ENCODE measurements around the gene MAN1C1.

- no peak for TF ChIP-seq CBX3 (IDR thresholded peaks at IDR 0.05; ENCODE audit: low read depth)
- TF ChIP-seq ZNF274 (IDR thresholded peaks at IDR 0.05; ENCODE audit: low read depth, low read length), result no peak
- TF ChIP-seq CTCF (IDR thresholded peaks at IDR 0.05 in 2 of 3, conservative IDR thresholded peaks at IDR 0.05 in 1 of 3; ENCODE audit: borderline replicate concordance in 1 of 3, insufficient read depth in 1 of 3, low read depth in 2 of 3, low read length in 2 of 3), result no peak
- no peak for TF ChIP-seq POLR2AphosphoS5 (IDR thresholded peaks at IDR 0.05; ENCODE audit: low read depth, low read length)
- TF ChIP-seq POLR2A (IDR thresholded peaks at IDR 0.05; ENCODE audit: borderline replicate concordance, extremely low read depth, insufficient read depth, insufficient read length), result no peak
- TF ChIP-seq CEBPB (IDR thresholded peaks at IDR 0.05; ENCODE audit: low read depth), result no peak
- no peak for TF ChIP-seq ATF3 (IDR thresholded peaks at IDR 0.05)
- TF ChIP-seq EZH2 (IDR thresholded peaks at IDR 0.05), result no peak
- TF ChIP-seq TCF7L2 (IDR thresholded peaks at IDR 0.05; ENCODE audit: borderline replicate concordance, extremely low read depth, insufficient read depth, insufficient read length), result no peak
These were observed 81.7 kb downstream of the MAN1C1 start for GRCh38 chr1:25698252-25698651.

All from HCT116 (cell line).